ENCODE results near the gene CLINT1.
"Not testable (repeated sequence)": the region's sequence is repeated elsewhere in the genome, so short reads cannot be mapped to it uniquely, and the experiment has no call there.

The CLINT1 gene

GRCh38 chr5:157888814-157889532 lies 30.0 kb upstream of the CLINT1 start:
- no peak for FAIRE-seq
- TF ChIP-seq PAX5 (IDR thresholded peaks at IDR 0.05; ENCODE audit: insufficient read depth, low read length, severe bottlenecking) (no peak), SPI1 (IDR thresholded peaks at IDR 0.05; ENCODE audit: low read depth, low read length) (no peak), POLR2AphosphoS5 (IDR thresholded peaks at IDR 0.05; ENCODE audit: low read depth, low read length) (no peak), POU2F2 (IDR thresholded peaks at IDR 0.05; ENCODE audit: low read depth, low read length) (no peak), TAF1 (IDR thresholded peaks at IDR 0.05; ENCODE audit: low read depth, low read length) (no peak), POLR2A (IDR thresholded peaks at IDR 0.05; ENCODE audit: low read depth, low read length) (no peak)
- no peak for DNase-seq (ENCODE audit: insufficient read length, low spot score)

GRCh38 chr5:157886796-157887380 lies 27.9 kb upstream of the CLINT1 start:
- DNase-seq (ENCODE audit: insufficient read length, low spot score) (no peak), FAIRE-seq (no peak)
- TF ChIP-seq SPI1 (IDR thresholded peaks at IDR 0.05; ENCODE audit: low read depth, low read length): no peak

- FAIRE-seq; DNase-seq (ENCODE audit: insufficient read length, low spot score): not testable (repeated sequence)
Measured at GRCh38 chr5:157885051-157885450, 26.1 kb upstream of the CLINT1 start.

- not testable (repeated sequence) for FAIRE-seq
Measured at GRCh38 chr5:157881498-157881897, 22.6 kb upstream of the CLINT1 start.

GRCh38 chr5:157877821-157878220 lies 18.9 kb upstream of the CLINT1 start:
- DNase-seq (ENCODE audit: insufficient read length, low spot score) (no peak), FAIRE-seq (no peak)
- TF ChIP-seq POU2F2 (IDR thresholded peaks at IDR 0.05; ENCODE audit: low read depth, low read length) (no peak), POLR2AphosphoS5 (IDR thresholded peaks at IDR 0.05; ENCODE audit: low read depth, low read length) (no peak), POLR2A (IDR thresholded peaks at IDR 0.05; ENCODE audit: low read depth, low read length) (no peak), SPI1 (IDR thresholded peaks at IDR 0.05; ENCODE audit: low read depth, low read length) (no peak), TAF1 (IDR thresholded peaks at IDR 0.05; ENCODE audit: low read depth, low read length) (no peak), PAX5 (IDR thresholded peaks at IDR 0.05; ENCODE audit: insufficient read depth, low read length, severe bottlenecking) (no peak)

More at GRCh38 chr5:157881498-157881897, 22.6 kb upstream of the CLINT1 start:
- DNase-seq (ENCODE audit: insufficient read length, low spot score): not testable (repeated sequence)

- no peak for TF ChIP-seq POLR2AphosphoS5 (IDR thresholded peaks at IDR 0.05; ENCODE audit: low read depth, low read length)
- no peak for TF ChIP-seq SPI1 (IDR thresholded peaks at IDR 0.05; ENCODE audit: low read depth, low read length)
- no peak for TF ChIP-seq POLR2A (IDR thresholded peaks at IDR 0.05; ENCODE audit: low read depth, low read length)
- TF ChIP-seq PAX5 (IDR thresholded peaks at IDR 0.05; ENCODE audit: insufficient read depth, low read length, severe bottlenecking): no peak
- no peak for TF ChIP-seq POU2F2 (IDR thresholded peaks at IDR 0.05; ENCODE audit: low read depth, low read length)
- no peak for TF ChIP-seq TAF1 (IDR thresholded peaks at IDR 0.05; ENCODE audit: low read depth, low read length)
- FAIRE-seq (no peak), DNase-seq (ENCODE audit: insufficient read length, low spot score) (no peak)
Measured at GRCh38 chr5:157874861-157875260, 15.9 kb upstream of the CLINT1 start.

GRCh38 chr5:157870837-157871834 lies 12.2 kb upstream of the CLINT1 start:
- FAIRE-seq: peak; percentile 47
- TF ChIP-seq POLR2AphosphoS5 (IDR thresholded peaks at IDR 0.05; ENCODE audit: low read depth, low read length): no peak
- DNase-seq (ENCODE audit: insufficient read length, low spot score): no peak

GRCh38 chr5:157867751-157868387 lies 8.9 kb upstream of the CLINT1 start:
- no peak for DNase-seq (ENCODE audit: insufficient read length, low spot score)
- TF ChIP-seq PAX5 (IDR thresholded peaks at IDR 0.05; ENCODE audit: insufficient read depth, low read length, severe bottlenecking): no peak
- TF ChIP-seq TAF1 (IDR thresholded peaks at IDR 0.05; ENCODE audit: low read depth, low read length): no peak
- no peak for TF ChIP-seq POU2F2 (IDR thresholded peaks at IDR 0.05; ENCODE audit: low read depth, low read length)
- no peak for TF ChIP-seq POLR2A (IDR thresholded peaks at IDR 0.05; ENCODE audit: low read depth, low read length)
- no peak for TF ChIP-seq POLR2AphosphoS5 (IDR thresholded peaks at IDR 0.05; ENCODE audit: low read depth, low read length)
- no peak for TF ChIP-seq SPI1 (IDR thresholded peaks at IDR 0.05; ENCODE audit: low read depth, low read length)
- FAIRE-seq: no peak

- FAIRE-seq (no peak), DNase-seq (ENCODE audit: insufficient read length, low spot score) (no peak)
- no peak for TF ChIP-seq PAX5 (IDR thresholded peaks at IDR 0.05; ENCODE audit: insufficient read depth, low read length, severe bottlenecking)
- no peak for TF ChIP-seq POLR2A (IDR thresholded peaks at IDR 0.05; ENCODE audit: low read depth, low read length)
- TF ChIP-seq SPI1 (IDR thresholded peaks at IDR 0.05; ENCODE audit: low read depth, low read length): no peak
- no peak for TF ChIP-seq POLR2AphosphoS5 (IDR thresholded peaks at IDR 0.05; ENCODE audit: low read depth, low read length)
- no peak for TF ChIP-seq POU2F2 (IDR thresholded peaks at IDR 0.05; ENCODE audit: low read depth, low read length)
- no peak for TF ChIP-seq TAF1 (IDR thresholded peaks at IDR 0.05; ENCODE audit: low read depth, low read length)
Measured at GRCh38 chr5:157866536-157866935, 7.6 kb upstream of the CLINT1 start.

GRCh38 chr5:157865781-157866180 lies 6.8 kb upstream of the CLINT1 start:
- no peak for TF ChIP-seq TAF1 (IDR thresholded peaks at IDR 0.05; ENCODE audit: low read depth, low read length)
- no peak for TF ChIP-seq POLR2AphosphoS5 (IDR thresholded peaks at IDR 0.05; ENCODE audit: low read depth, low read length)
- TF ChIP-seq SPI1 (IDR thresholded peaks at IDR 0.05; ENCODE audit: low read depth, low read length): no peak
- no peak for TF ChIP-seq POU2F2 (IDR thresholded peaks at IDR 0.05; ENCODE audit: low read depth, low read length)
- no peak for TF ChIP-seq POLR2A (IDR thresholded peaks at IDR 0.05; ENCODE audit: low read depth, low read length)
- TF ChIP-seq PAX5 (IDR thresholded peaks at IDR 0.05; ENCODE audit: insufficient read depth, low read length, severe bottlenecking): no peak
- FAIRE-seq (no peak), DNase-seq (ENCODE audit: insufficient read length, low spot score) (no peak)

All from GM12891 (cell line).